ENCODE data around the gene VPS37D. TPM values are rescaled to one million over a fixed set of nuclear protein-coding genes. Genes with fewer than 3 reads are reported as not detected.

VPS37D gene
- total and polyA plus RNA-seq, 10 of the 15 experiments (the other 5 are each of a cell fraction or from before 2014, with no cell fraction given), result 0.10 to 0.45 (median 0.16) TPM; not detected in 6

- no peak for TF ChIP-seq E4F1 (IDR thresholded peaks at IDR 0.05; ENCODE audit: borderline replicate concordance, partially characterized antibody)
- TF ChIP-seq RCOR1 (conservative IDR thresholded peaks at IDR 0.05; ENCODE audit: low read depth, low read length), result no peak
- TF ChIP-seq MEF2B (IDR thresholded peaks at IDR 0.05; ENCODE audit: partially characterized antibody, poor library complexity, severe bottlenecking), result no peak
- TF ChIP-seq ZNF384 (IDR thresholded peaks at IDR 0.05; ENCODE audit: borderline replicate concordance, low read depth, low read length), result no peak
- TF ChIP-seq SUZ12 (IDR thresholded peaks at IDR 0.05; ENCODE audit: unreplicated experiment), result no peak
- 0 out of 2 replicates have a peak, but pooled peaks have one; percentile 12 for TF ChIP-seq NKRF (conservative IDR thresholded peaks at IDR 0.05)
- TF ChIP-seq MTA2 (IDR thresholded peaks at IDR 0.05; ENCODE audit: low read depth), result peak; percentile 22; the same call in 1 of the 2 replicates
- no peak for TF ChIP-seq HDGF (IDR thresholded peaks at IDR 0.05)
- TF ChIP-seq CUX1 (IDR thresholded peaks at IDR 0.05; ENCODE audit: insufficient replicate concordance, low read depth, low read length), result no peak
- no peak for TF ChIP-seq HDAC6 (IDR thresholded peaks at IDR 0.05; ENCODE audit: unreplicated experiment)
- TF ChIP-seq IRF4 (IDR thresholded peaks at IDR 0.05; ENCODE audit: low read depth, low read length), result no peak
- peak; percentile 54; the same call in 1 of the 2 replicates for TF ChIP-seq LARP7 (IDR thresholded peaks at IDR 0.05)
- TF ChIP-seq PAX8 (IDR thresholded peaks at IDR 0.05), result no peak
- TF ChIP-seq RELB (IDR thresholded peaks at IDR 0.05; ENCODE audit: low read depth), result 0 out of 2 replicates have a peak, but pooled peaks have one; percentile 1
These were observed 16.4 kb downstream of the VPS37D start (continued) for GRCh38 chr7:73683788-73684693.

Measured in GM12878 (cell line).